HCT116 (cell line): Measurements from ENCODE around the gene PRDM2. TPM values are rescaled to one million over a fixed set of nuclear protein-coding genes. Genes with fewer than 3 reads are reported as not detected.

ENCODE experiments used
- ATAC-seq: fragments of 200-7000 bp; cut with Tn5 transposase; 2 replicates; pipeline ENCODE4 v1.9.1; 2020; ENCODE audit warnings: mild to moderate bottlenecking, moderate library complexity
- BruUV-seq: library from RNA; stranded (reverse); fragments of 400-500 nt; replicated peaks from 2 replicates; lab custom pipeline; 2021; lab: Mats Ljungman, UMichigan
- CTCF ChIA-PET: fragments of 300-600 bp; sonication (Branson Sonifier 250); formaldehyde crosslinking; loops from one replicate; lab custom pipeline; 2021; ENCODE audit warnings: antibody characterized with exemption; lab: Charles Lee
- POLR2A ChIA-PET: fragments of 300-600, 350-600 bp; sonication (Branson Sonifier 250); formaldehyde crosslinking; loops from one replicate; lab custom pipeline; 2021; ENCODE audit warnings: antibody characterized with exemption; lab: Charles Lee
- RAD21 ChIA-PET, 2 experiments: fragments of 300-600 bp; sonication (Branson Sonifier 250); formaldehyde crosslinking; loops; one replicate each; lab custom pipeline; 2023; ENCODE audit warnings: low total read pairs in 2 of 2; ENCODE audit not compliant: uncharacterized antibody in 2 of 2, unreplicated experiment in 2 of 2, low non-redundant PET in 1 of 2; lab: Charles Lee
- DNase-seq: peaks from one replicate; pipeline ENCODE4 v3.0.0-alpha.2; 2010; ENCODE audit warnings: low read depth, low spot score
- H2AFZ ChIP-seq: fragments of 200-600 bp; shearing (Covaris generic), sonication (generic); 2 replicates; pipeline ENCODE4 v1.6.1; 2017; ENCODE audit warnings: low read depth, mixed run types, mixed read lengths, antibody characterized with exemption, low read length; ENCODE audit not compliant: poor library complexity, severe bottlenecking
- H3K27ac ChIP-seq: 2 replicates; pipeline ENCODE4 v1.5.1; 2012; ENCODE audit warnings: low read depth, low read length
- H3K27me3 ChIP-seq: fragments of 200-600 bp; sonication (generic); 2 replicates; pipeline ENCODE4 v1.6.1; 2016; ENCODE audit warnings: mixed run types, low read length, mixed read lengths; ENCODE audit not compliant: insufficient read depth
- H3K36me3 ChIP-seq, 2 experiments: fragments of 200-500 bp in 1 of 2; fragments of 200-600 bp in 1 of 2; sonication (Bioruptor generic) in 1 of 2; sonication (generic) in 1 of 2; 2 replicates each; pipeline versions ENCODE4 v1.5.1 to v1.6.1; 2014 to 2016; ENCODE audit warnings: low read length in 2 of 2, inconsistent platforms in 1 of 2, mixed read lengths in 1 of 2, mixed run types in 1 of 2; ENCODE audit not compliant: insufficient read depth in 2 of 2, control insufficient read depth in 1 of 2
- H3K4me1 ChIP-seq, 2 experiments: fragments of 200-600 bp in 1 of 2; sonication (generic) in 1 of 2; 2 replicates each; pipeline versions ENCODE4 v1.5.1 to v1.6.1; 2012 to 2017; ENCODE audit warnings: low read length in 2 of 2, inconsistent platforms in 1 of 2, mild to moderate bottlenecking in 1 of 2, mixed read lengths in 1 of 2, mixed run types in 1 of 2, moderate library complexity in 1 of 2; ENCODE audit not compliant: insufficient read depth in 2 of 2, control insufficient read depth in 1 of 2
- H3K4me2 ChIP-seq: fragments of 200-600 bp; sonication (generic); 2 replicates; pipeline ENCODE4 v1.6.1; 2017; ENCODE audit warnings: mixed run types, low read length, mixed read lengths
- H3K4me3 ChIP-seq, 2 experiments: fragments of 200-600 bp in 1 of 2; sonication (generic) in 1 of 2; replicated peaks in 1 of 2; 2 replicates each; pipeline ENCODE4 v1.5.1; 2011 to 2016; ENCODE audit warnings: low read length in 2 of 2, control low read depth in 1 of 2, low read depth in 1 of 2, mild to moderate bottlenecking in 1 of 2, mixed read lengths in 1 of 2, mixed run types in 1 of 2
- H3K79me2 ChIP-seq: fragments of 200-600 bp; sonication (generic); 2 replicates; pipeline ENCODE4 v1.6.1; 2017; ENCODE audit warnings: mild to moderate bottlenecking, mixed run types, low read length, moderate library complexity, mixed read lengths; ENCODE audit not compliant: insufficient read depth
- H3K9ac ChIP-seq: fragments of 200-600 bp; sonication (generic); 2 replicates; pipeline ENCODE4 v1.6.1; 2016; ENCODE audit warnings: low read length, mixed read lengths
- H3K9me2 ChIP-seq: fragments of 200-600 bp; sonication (generic), shearing (Covaris generic); 2 replicates; pipeline ENCODE4 v1.6.1; 2017; ENCODE audit warnings: mixed run types, mild to moderate bottlenecking, moderate library complexity; ENCODE audit not compliant: insufficient read depth
- H3K9me3 ChIP-seq, 2 experiments: fragments of 200-500 bp in 1 of 2; fragments of 200-600 bp in 1 of 2; sonication (Bioruptor generic) in 1 of 2; sonication (generic) in 1 of 2; 2 replicates each; pipeline ENCODE4 v1.6.1; 2014 to 2017; ENCODE audit warnings: low read length in 2 of 2, mixed read lengths in 2 of 2, inconsistent platforms in 1 of 2, low read depth in 1 of 2, mild to moderate bottlenecking in 1 of 2, mixed run types in 1 of 2, moderate library complexity in 1 of 2; ENCODE audit not compliant: control insufficient read depth in 1 of 2, insufficient read depth in 1 of 2
- H4K20me1 ChIP-seq: fragments of 200-600 bp; sonication (generic), shearing (Covaris generic); 2 replicates; pipeline ENCODE4 v1.6.1; 2017; ENCODE audit warnings: mixed run types, mild to moderate bottlenecking, moderate library complexity; ENCODE audit not compliant: insufficient read depth
- EZH2 ChIP-seq: fragments of 200-600 bp; sonication (generic); IDR thresholded peaks from 2 replicates; pipeline ENCODE4 v1.6.1; 2017; ENCODE audit warnings: antibody characterized with exemption, mixed run types
- EZH2phosphoT487 ChIP-seq: fragments of 200-600 bp; IDR thresholded peaks from 2 replicates; pipeline ENCODE4 v1.6.1; 2018; ENCODE audit warnings: antibody characterized with exemption, borderline replicate concordance
- JUND ChIP-seq: IDR thresholded peaks from 2 replicates; pipeline ENCODE4 v1.6.1; 2012
- POLR2A ChIP-seq: IDR thresholded peaks from 2 replicates; pipeline ENCODE4 v1.7.0; 2011; ENCODE audit warnings: borderline replicate concordance; ENCODE audit not compliant: insufficient read depth, insufficient read length; ENCODE audit errors: extremely low read depth
- SIN3A ChIP-seq: IDR thresholded peaks from 2 replicates; pipeline ENCODE4 v1.6.1; 2012; ENCODE audit warnings: low read depth
- SRF ChIP-seq: IDR thresholded peaks from 2 replicates; pipeline ENCODE4 v1.6.1; 2012; ENCODE audit warnings: low read depth
- intact Hi-C: fragments of 100-400 bp; cut with micrococcal nuclease; formaldehyde crosslinking; loops from 2 replicates; pipeline ENCODE4 v1.10.0; 2022
- total RNA-seq: library from RNA; stranded (reverse); gene quantifications from one replicate; pipeline ENCODE4 v1.2.1, GENCODE V29; 2021; ENCODE audit not compliant: unreplicated experiment
- TF ChIP-seq, protein P1 (sequence below), 3 experiments: fragments of 200-600 bp in 1 of 3; sonication (generic) in 1 of 3; IDR thresholded peaks in 2 of 3; conservative IDR thresholded peaks in 1 of 3; 2 replicates each; pipeline ENCODE4 v1.5.1; 2012 to 2017; ENCODE audit warnings: low read depth in 2 of 3, low read length in 2 of 3, antibody characterized with exemption in 1 of 3, borderline replicate concordance in 1 of 3, control low read depth in 1 of 3, mild to moderate bottlenecking in 1 of 3, mixed read lengths in 1 of 3, mixed run types in 1 of 3, moderate library complexity in 1 of 3; ENCODE audit not compliant: insufficient read depth in 1 of 3
- TF ChIP-seq, protein P2 (sequence below): IDR thresholded peaks from 2 replicates; pipeline ENCODE4 v1.6.1; 2011; ENCODE audit warnings: mild to moderate bottlenecking, low read length, moderate library complexity; ENCODE audit not compliant: insufficient replicate concordance; ENCODE audit errors: extremely low read depth

Gene PRDM2
- total RNA-seq, 1 experiment from 2014 or later: 17.3 TPM

DNA sequence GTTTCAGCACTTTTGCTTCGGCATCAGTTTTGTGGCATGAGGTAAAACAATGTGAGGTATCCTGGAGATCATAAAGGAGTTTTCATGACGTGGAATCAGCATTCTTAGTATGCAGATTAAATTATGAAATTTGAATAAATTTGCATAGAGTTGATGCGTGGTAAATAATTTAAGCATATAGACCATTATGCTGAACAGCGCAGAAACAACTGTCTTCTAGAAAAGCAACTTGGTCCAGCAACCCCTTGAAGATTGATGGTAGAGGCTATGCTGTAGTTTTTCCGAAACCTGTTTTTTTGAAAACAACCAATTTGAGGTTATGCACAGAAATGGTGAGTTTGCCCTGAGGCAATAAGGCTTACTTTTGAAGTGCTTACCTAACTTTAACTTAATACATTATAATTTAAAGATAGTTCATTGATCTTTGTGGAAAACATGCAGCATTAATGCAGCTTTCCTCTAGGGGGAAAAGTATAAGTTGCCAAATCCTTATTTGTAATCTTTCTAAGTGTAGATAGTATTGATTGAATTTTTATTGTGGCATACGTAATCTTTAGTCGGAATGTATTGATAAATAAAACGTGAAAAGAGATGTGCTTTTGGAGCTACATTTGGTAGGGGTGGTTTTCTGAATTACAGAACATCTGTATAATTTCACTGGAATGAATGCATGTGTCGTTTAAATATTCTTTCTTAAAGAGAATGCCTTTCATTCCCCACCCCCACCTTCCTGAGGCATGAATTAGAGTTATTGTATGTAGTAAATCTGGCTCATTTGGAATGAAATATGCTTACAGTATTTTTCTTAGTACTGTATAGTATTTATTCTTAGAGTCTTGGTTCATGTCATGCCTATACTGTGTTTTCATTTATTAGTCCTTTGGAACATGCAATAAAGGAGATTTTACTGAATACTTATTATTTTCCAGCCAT, 3.8 kb downstream of the PRDM2 start:
- TF ChIP-seq JUND (no peak), EZH2phosphoT487 (no peak), POLR2A (no peak), EZH2 (no peak), SRF (no peak)
- TF ChIP-seq, protein P1, sequence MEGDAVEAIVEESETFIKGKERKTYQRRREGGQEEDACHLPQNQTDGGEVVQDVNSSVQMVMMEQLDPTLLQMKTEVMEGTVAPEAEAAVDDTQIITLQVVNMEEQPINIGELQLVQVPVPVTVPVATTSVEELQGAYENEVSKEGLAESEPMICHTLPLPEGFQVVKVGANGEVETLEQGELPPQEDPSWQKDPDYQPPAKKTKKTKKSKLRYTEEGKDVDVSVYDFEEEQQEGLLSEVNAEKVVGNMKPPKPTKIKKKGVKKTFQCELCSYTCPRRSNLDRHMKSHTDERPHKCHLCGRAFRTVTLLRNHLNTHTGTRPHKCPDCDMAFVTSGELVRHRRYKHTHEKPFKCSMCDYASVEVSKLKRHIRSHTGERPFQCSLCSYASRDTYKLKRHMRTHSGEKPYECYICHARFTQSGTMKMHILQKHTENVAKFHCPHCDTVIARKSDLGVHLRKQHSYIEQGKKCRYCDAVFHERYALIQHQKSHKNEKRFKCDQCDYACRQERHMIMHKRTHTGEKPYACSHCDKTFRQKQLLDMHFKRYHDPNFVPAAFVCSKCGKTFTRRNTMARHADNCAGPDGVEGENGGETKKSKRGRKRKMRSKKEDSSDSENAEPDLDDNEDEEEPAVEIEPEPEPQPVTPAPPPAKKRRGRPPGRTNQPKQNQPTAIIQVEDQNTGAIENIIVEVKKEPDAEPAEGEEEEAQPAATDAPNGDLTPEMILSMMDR (IDR thresholded peaks at IDR 0.05 in 2 of 3, conservative IDR thresholded peaks at IDR 0.05 in 1 of 3; ENCODE audit: borderline replicate concordance in 1 of 3, insufficient read depth in 1 of 3, low read depth in 2 of 3, low read length in 2 of 3): peak in 2 of 3 experiments; percentile 19 to 21; a peak in 3 of 6 replicates
- Histone ChIP-seq H3K4me3 (no peak overlapping the region), H3K9me2 (no peaks in the 10 kb centered on the region), H3K4me1 (peaks cover 0 to 13% of the 10 kb centered on the region in 2 experiments; a peak in 1 of 4 replicates), H3K9me3 (no peaks in the 10 kb centered on the region), H3K9ac (no peak overlapping the region), H2AFZ (no peak overlapping the region), H4K20me1 (no peaks in the 10 kb centered on the region), H3K27ac (no peak overlapping the region), H3K79me2 (no peaks in the 10 kb centered on the region), H3K27me3 (no peaks in the 10 kb centered on the region), H3K36me3 (no peaks in the 10 kb centered on the region), H3K4me2 (no peak overlapping the region)
- intact Hi-C loops: no loop called here
- ATAC-seq (no peak), DNase-seq (no peak)
- ChIA-PET POLR2A (no interaction called here), CTCF (interaction anchor here (1.2 kb wide), 1 partner anchor 12 kb away, joined by 5 read pairs; no protein-coding TSS in a partner anchor), RAD21 (no interaction called here)
- no TSS peak for BruUV-seq

DNA sequence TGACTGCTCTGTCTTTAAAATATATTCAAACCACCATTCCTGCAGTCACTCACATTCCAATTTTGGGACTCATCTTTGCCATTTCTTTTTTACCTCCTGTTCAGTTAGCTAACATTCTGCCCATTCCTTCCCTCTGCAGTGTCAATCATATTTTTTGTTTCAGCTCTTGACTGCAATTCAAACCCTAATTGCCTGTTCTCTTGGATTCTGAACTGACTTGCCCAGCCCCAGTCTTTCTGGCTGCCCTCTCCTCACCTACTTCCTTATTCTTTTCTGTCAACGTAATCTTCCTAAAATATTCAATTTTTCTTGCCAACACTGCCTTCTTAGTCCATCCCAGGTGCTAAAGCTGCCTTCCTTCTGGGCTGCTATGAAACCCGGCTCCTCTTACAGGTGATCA, 6.1 kb downstream of the PRDM2 start:
- no peaks in the 10 kb centered on the region for H3K27me3 ChIP-seq
- CTCF ChIA-PET: no interaction called here
- peaks cover 0 to 2% of the 10 kb centered on the region in 2 experiments; a peak in 1 of 4 replicates for H3K4me1 ChIP-seq
- H3K36me3 ChIP-seq: no peaks in the 10 kb centered on the region
- no peak overlapping the region for H3K4me2 ChIP-seq
- H2AFZ ChIP-seq: no peak overlapping the region
- TF ChIP-seq SIN3A: no peak
- TF ChIP-seq, protein P2, sequence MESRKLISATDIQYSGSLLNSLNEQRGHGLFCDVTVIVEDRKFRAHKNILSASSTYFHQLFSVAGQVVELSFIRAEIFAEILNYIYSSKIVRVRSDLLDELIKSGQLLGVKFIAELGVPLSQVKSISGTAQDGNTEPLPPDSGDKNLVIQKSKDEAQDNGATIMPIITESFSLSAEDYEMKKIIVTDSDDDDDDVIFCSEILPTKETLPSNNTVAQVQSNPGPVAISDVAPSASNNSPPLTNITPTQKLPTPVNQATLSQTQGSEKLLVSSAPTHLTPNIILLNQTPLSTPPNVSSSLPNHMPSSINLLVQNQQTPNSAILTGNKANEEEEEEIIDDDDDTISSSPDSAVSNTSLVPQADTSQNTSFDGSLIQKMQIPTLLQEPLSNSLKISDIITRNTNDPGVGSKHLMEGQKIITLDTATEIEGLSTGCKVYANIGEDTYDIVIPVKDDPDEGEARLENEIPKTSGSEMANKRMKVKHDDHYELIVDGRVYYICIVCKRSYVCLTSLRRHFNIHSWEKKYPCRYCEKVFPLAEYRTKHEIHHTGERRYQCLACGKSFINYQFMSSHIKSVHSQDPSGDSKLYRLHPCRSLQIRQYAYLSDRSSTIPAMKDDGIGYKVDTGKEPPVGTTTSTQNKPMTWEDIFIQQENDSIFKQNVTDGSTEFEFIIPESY: no peak
- TF ChIP-seq, all 23 proteins: peak for 0
- intact Hi-C loops: no loop called here
- ChIA-PET RAD21 (no interaction called here), POLR2A (no interaction called here)
- DNase-seq (no peak), ATAC-seq (no peak)
- H3K27ac ChIP-seq: no peak overlapping the region
- H4K20me1 ChIP-seq: no peaks in the 10 kb centered on the region
- no peaks in the 10 kb centered on the region for H3K9me2 ChIP-seq
- no peak overlapping the region for H3K9ac ChIP-seq
- no peak overlapping the region for H3K4me3 ChIP-seq
- BruUV-seq: no TSS peak
- H3K79me2 ChIP-seq: no peaks in the 10 kb centered on the region
- no peaks in the 10 kb centered on the region for H3K9me3 ChIP-seq
